Activated CD4-positive, alpha-beta memory T cell treated with anti-CD3 and anti-CD28 coated beads for 36 hours (primary cell): Measurements from ENCODE around the gene PBX4. TPM values are rescaled to one million over a fixed set of nuclear protein-coding genes. Genes with fewer than 3 reads are reported as not detected.
"Not testable (repeated sequence)": the region's sequence is repeated elsewhere in the genome, so short reads cannot be mapped to it uniquely, and the experiment has no call there.

Experiments
- CTCF ChIA-PET: fragments of 350-600 bp; sonication (Branson Sonifier 250); formaldehyde crosslinking; loops from one replicate; lab custom pipeline; 2021; ENCODE audit warnings: antibody characterized with exemption, inconsistent platforms; lab: Charles Lee
- POLR2A ChIA-PET: fragments of 350-600 bp; sonication (Branson Sonifier 250); formaldehyde crosslinking; loops from one replicate; lab custom pipeline; 2021; ENCODE audit warnings: antibody characterized with exemption; lab: Charles Lee
- DNase-seq: peaks from one replicate; pipeline ENCODE4 v3.0.0-alpha.2; 2020
- H3K27ac Mint-ChIP-seq: one replicate; pipeline ENCODE4 v1.8.0; 2021; ENCODE audit warnings: mixed read lengths
- H3K27me3 Mint-ChIP-seq: one replicate; pipeline ENCODE4 v1.8.0; 2021; ENCODE audit warnings: mixed read lengths
- H3K36me3 Mint-ChIP-seq: one replicate; pipeline ENCODE4 v1.8.0; 2021; ENCODE audit warnings: mixed read lengths
- H3K4me1 Mint-ChIP-seq: one replicate; pipeline ENCODE4 v1.8.0; 2021; ENCODE audit warnings: low read depth, mixed read lengths
- H3K4me3 Mint-ChIP-seq: one replicate; pipeline ENCODE4 v1.8.0; 2021; ENCODE audit warnings: mild to moderate bottlenecking, mixed read lengths
- H3K9me3 Mint-ChIP-seq: one replicate; pipeline ENCODE4 v1.8.0; 2021; ENCODE audit warnings: mixed read lengths
- intact Hi-C: fragments of 100-400 bp; cut with micrococcal nuclease; formaldehyde crosslinking; loops from one replicate; pipeline ENCODE4 v1.15.1; 2023
- total RNA-seq, 2 experiments: library from RNA; stranded (reverse); gene quantifications; one replicate each; pipeline ENCODE4 v1.2.3, GENCODE V29; 2021

PBX4 gene, protein sequence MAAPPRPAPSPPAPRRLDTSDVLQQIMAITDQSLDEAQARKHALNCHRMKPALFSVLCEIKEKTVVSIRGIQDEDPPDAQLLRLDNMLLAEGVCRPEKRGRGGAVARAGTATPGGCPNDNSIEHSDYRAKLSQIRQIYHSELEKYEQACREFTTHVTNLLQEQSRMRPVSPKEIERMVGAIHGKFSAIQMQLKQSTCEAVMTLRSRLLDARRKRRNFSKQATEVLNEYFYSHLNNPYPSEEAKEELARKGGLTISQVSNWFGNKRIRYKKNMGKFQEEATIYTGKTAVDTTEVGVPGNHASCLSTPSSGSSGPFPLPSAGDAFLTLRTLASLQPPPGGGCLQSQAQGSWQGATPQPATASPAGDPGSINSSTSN
- 10 to 100 TPM; 44.9 to 45.7 TPM for total RNA-seq

DNA sequence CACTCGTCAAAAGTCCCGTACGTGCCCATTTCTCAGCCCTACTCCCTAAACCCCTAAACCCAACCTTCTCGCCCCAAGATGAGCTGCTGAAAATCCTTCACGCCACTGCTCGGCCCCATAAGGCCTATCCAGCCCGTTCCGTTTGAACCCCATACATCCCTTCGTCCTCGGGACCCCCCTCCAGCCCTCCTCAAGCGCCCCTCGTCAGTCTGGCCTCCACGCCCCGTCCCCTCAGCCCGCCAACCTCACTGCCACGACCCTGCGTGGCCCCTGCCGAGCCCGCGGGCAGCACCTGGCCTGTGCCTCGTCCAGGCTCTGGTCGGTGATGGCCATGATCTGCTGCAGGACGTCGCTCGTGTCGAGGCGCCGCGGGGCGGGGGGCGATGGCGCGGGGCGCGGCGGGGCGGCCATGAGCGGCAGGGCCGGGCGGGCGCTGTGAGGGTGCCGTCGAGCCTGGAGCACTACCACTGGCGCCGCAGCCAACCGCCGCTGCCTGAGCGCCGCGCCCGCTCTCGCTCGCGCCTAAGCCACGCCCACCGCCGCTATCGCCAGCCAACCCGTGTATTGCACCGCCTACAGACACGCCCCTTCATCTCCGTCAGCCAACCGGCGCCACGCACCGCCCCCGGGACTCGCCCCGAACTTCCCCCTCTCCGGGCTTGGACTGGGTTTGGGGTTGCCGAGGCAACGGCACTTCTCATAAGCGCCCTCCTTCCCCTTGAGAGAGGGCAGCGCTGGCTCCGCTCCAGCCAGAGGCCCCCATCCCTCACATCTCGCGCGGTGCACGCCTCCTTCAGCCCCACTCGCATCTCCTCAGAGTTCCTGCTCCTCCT lies at the start of gene PBX4:
TSS of gene PBX4 (minus strand) at position 469 of the 833 bp plus-strand sequence. CDS start at position 411, 58 bp downstream.
- H3K4me3 Mint-ChIP-seq, result peak within 1 kb of the TSS; percentile 94
- POLR2A ChIA-PET, result interaction anchor here (0.6 to 3.0 kb wide), 6 partner anchors 9 to 29 kb away, joined by 3 to 12 read pairs (median 5); no protein-coding TSS in a partner anchor
- peak within 1 kb of the TSS; percentile 81 for H3K27ac Mint-ChIP-seq
- peaks cover 43% of the 10 kb centered on the region for H3K4me1 Mint-ChIP-seq
- H3K9me3 Mint-ChIP-seq, result no peaks in the 10 kb centered on the region
- DNase-seq, result peak; percentile 99
- no peaks in the 10 kb centered on the region for H3K27me3 Mint-ChIP-seq
- intact Hi-C loops, result loop anchor here (1.0 to 2.0 kb wide), 6 partner anchors 10 to 78 kb away; partner anchors contain the start of genes ATP13A1 and LPAR2
- H3K36me3 Mint-ChIP-seq, result peaks cover 13% of the 10 kb centered on the region
- CTCF ChIA-PET, result interaction anchor here (1.4 kb wide), 1 partner anchor 28 kb away, joined by 5 read pairs; no protein-coding TSS in a partner anchor

DNA sequence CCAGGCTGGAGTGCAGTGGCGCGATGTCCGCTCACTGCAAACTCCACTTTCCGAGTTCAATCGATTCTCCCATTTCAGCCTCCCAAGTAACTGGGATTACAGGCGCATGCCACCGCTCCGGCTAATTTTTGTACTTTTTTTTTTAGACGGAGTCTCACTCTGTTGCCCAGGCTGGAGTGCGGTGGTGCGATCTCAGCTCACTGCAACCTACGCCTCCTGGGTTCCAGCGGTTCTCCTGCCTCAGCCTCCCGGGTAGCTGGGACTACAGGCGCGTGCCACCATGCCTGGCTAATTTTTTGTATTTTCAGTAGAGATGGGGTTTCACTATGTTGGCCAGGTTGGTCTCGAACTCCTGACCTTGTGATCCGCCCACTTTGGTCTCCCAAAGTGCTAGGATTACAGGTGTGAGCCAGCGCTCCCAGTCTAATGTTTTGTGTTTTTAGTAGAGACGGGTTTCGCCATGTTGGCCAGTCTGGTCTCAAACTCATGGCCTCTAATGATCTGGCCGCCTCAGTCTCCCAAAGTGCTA lies 47.0 kb upstream of the PBX4 start:
- CTCF ChIA-PET, result interaction anchor here (0.6 kb wide), 1 partner anchor 65 kb away, joined by 5 read pairs; no protein-coding TSS in a partner anchor
- POLR2A ChIA-PET, result not testable (repeated sequence)

DNA sequence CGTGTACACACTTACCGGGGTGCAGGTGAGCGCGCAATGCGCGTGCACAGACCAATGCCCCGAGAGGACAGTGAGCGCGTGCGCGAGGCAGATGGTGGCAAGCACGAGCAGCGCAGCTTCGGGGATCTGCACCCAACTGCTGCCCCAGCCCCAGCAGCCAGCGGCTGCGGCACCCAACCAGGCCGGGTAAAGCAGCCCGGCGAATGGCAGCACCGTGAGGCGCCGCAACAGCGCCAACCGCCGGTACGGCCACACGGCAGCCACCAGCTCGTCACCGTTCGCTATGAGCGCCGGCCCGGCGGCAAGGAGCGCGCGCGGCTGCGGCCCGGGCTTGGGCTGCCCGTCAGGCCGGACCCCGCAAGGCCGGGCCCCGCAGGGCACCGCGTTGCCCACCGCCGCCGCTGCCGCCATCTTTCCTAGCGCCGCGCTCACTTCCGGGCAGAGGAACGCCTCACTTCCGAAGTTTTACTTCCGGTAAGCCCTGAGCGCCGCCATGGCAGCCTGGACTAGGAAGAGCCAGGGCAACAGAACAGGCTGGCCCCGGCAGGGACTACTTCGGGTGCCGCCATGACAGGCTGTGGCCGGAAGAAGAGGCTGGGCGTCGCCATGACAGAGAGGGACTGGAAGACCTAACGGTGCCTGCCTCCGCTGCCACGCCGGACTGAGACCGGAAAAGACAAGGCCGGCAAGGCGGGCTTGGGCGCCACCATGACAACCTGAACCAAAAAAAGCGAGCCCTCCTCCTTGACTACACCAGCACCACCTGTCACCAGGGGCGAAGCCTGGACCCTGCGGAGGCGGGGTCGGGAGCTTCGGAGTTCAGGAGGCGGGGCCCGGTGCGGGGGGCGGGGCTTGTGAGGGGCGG lies 45.0 kb upstream of the PBX4 start, which contains the start of gene ATP13A1:
TSS of gene ATP13A1 (minus strand) at position 421 of the 865 bp plus-strand sequence. CDS start at position 411, 10 bp downstream.
- no peaks in the 10 kb centered on the region for H3K9me3 Mint-ChIP-seq
- CTCF ChIA-PET, result interaction anchor here (0.6 to 1.5 kb wide), 2 partner anchors 131 to 171 kb away, joined by 4 read pairs; no protein-coding TSS in a partner anchor
- POLR2A ChIA-PET, result interaction anchor here (1.0 to 2.0 kb wide), 7 partner anchors 13 to 202 kb away, joined by 3 to 9 read pairs (median 5); partner anchors contain the start of genes GMIP, NDUFA13, TSSK6 and ZNF253
- DNase-seq, result peak; percentile 95
- H3K27me3 Mint-ChIP-seq, result no peaks in the 10 kb centered on the region
- peaks cover 22% of the 10 kb centered on the region for H3K36me3 Mint-ChIP-seq
- peak within 1 kb of the TSS; percentile 98 for H3K27ac Mint-ChIP-seq
- peaks cover 39% of the 10 kb centered on the region for H3K4me1 Mint-ChIP-seq
- H3K4me3 Mint-ChIP-seq, result peak within 1 kb of the TSS; percentile 96
- intact Hi-C loops, result loop anchor here (1.0 to 10.0 kb wide), 6 partner anchors 45 to 469 kb away; partner anchors contain the start of genes BORCS8, GATAD2A, PBX4 and RFXANK

More for the DNA sequence above, 47.0 kb upstream of the PBX4 start:
- peaks cover 30% of the 10 kb centered on the region for H3K36me3 Mint-ChIP-seq
- not testable (repeated sequence) for H3K9me3 Mint-ChIP-seq, H3K27ac Mint-ChIP-seq, H3K27me3 Mint-ChIP-seq, DNase-seq, H3K4me3 Mint-ChIP-seq
- peaks cover 42% of the 10 kb centered on the region for H3K4me1 Mint-ChIP-seq
- intact Hi-C loops, result loop anchor here (10.0 kb wide), 2 partner anchors 261 to 471 kb away; partner anchors contain the start of genes BORCS8, GATAD2A and RFXANK

DNA sequence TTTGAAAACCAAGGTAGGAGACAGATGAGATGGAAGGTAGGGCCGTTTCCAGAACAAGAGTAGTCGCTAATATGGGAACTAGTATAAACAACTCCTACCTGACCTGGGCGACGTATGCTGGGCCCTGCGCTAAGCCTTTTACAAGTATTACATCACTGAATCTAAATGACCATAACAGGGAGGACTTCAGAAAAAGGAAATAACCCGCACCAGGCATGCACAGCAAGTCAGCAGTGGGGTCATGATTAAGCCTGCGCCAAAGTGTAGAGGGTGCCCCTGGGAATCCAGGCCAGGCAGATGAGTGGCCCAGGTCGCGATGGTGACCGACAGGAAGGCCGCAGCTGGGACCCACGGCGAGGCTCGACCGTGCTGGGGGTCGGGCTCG lies 44.4 kb upstream of the PBX4 start:
- intact Hi-C loops, result loop anchor here (1.0 to 10.0 kb wide), 8 partner anchors 20 to 468 kb away; partner anchors contain the start of genes BORCS8, GATAD2A, GMIP and PBX4
- DNase-seq, result no peak
- ChIA-PET POLR2A (interaction anchor here (0.6 to 2.0 kb wide), 10 partner anchors 9 to 237 kb away, joined by 3 to 9 read pairs (median 4); partner anchors contain the start of genes GMIP, NDUFA13, TSSK6 and ZNF253), CTCF (interaction anchor here (1.0 to 1.5 kb wide), 4 partner anchors 110 to 159 kb away, joined by 4 to 6 read pairs (median 4); partner anchors contain the start of gene ZNF506)
- Mint-ChIP-seq H3K4me3 (peak overlapping the region; percentile 96), H3K36me3 (peaks cover 25% of the 10 kb centered on the region), H3K4me1 (peaks cover 33% of the 10 kb centered on the region), H3K27ac (peak overlapping the region; percentile 94), H3K27me3 (no peaks in the 10 kb centered on the region), H3K9me3 (no peaks in the 10 kb centered on the region)

DNA sequence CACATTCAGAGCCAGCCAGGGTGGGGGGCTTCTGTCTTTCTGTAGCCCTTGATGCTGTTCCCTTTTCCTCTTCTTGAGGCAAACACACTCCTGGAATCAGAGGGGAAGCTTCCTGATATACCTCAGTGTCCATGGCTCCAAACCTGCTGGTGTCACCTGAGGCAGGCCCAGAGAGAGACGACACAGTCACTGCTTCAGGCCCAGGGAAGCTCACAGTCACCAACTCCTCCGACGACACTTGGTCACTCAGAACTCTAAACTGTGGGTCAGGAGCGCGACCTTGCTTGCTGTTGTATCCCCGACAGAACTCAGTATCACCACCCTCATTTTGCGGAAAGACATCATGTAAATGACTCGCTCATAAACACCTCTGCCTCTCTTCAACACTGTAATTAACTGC lies 43.9 kb upstream of the PBX4 start:
- peaks cover 26% of the 10 kb centered on the region for H3K36me3 Mint-ChIP-seq
- intact Hi-C loops, result loop anchor here (1.0 to 10.0 kb wide), 6 partner anchors 19 to 468 kb away; partner anchors contain the start of genes BORCS8, GATAD2A, GMIP and PBX4
- CTCF ChIA-PET, result interaction anchor here (0.5 to 1.4 kb wide), 7 partner anchors 71 to 297 kb away, joined by 3 to 6 read pairs (median 3); partner anchors contain the start of gene ZNF506
- peak; percentile 26 for DNase-seq
- peak overlapping the region; percentile 96 for H3K4me3 Mint-ChIP-seq
- peaks cover 29% of the 10 kb centered on the region for H3K4me1 Mint-ChIP-seq
- POLR2A ChIA-PET, result interaction anchor here (0.6 to 2.0 kb wide), 15 partner anchors 9 to 237 kb away, joined by 3 to 9 read pairs (median 4); partner anchors contain the start of genes GMIP, NDUFA13, TSSK6 and ZNF253
- peak overlapping the region; percentile 94 for H3K27ac Mint-ChIP-seq
- H3K27me3 Mint-ChIP-seq, result no peaks in the 10 kb centered on the region
- H3K9me3 Mint-ChIP-seq, result no peaks in the 10 kb centered on the region

DNA sequence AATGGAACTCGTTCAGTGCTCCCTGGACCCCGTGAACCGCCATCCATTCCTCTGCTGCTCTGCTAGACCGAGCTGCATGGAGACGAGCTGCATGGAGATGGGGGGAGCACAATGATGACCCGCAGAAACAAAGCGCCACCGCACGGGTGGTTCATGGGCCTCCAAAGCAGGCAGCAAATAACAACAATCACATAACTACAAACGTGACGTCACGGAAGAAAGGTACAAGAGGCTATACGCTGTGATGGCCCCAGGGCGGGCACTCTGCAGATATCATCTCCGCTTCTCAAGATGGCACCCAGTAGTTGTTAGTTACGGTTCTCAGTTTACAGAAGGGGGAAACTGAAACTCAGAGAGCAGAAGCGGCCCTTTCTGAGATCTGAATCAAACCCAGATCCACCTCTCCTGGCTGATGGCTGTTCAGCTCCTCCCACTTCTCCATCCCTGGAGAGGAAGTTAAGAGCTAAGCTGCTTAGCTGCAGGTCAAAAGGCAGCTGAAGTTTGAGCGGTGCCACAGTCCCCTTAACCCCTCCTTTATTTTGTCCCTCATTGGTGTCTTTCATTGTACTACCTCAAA lies 43.3 kb upstream of the PBX4 start:
- Mint-ChIP-seq H3K27me3 (no peaks in the 10 kb centered on the region), H3K27ac (peak overlapping the region; percentile 94), H3K9me3 (no peaks in the 10 kb centered on the region), H3K4me1 (peaks cover 26% of the 10 kb centered on the region), H3K4me3 (peak overlapping the region; percentile 96), H3K36me3 (peaks cover 29% of the 10 kb centered on the region)
- POLR2A ChIA-PET, result interaction anchor here (0.8 to 2.0 kb wide), 13 partner anchors 8 to 204 kb away, joined by 3 to 9 read pairs (median 5); partner anchors contain the start of genes GMIP, NDUFA13, TSSK6 and ZNF253
- CTCF ChIA-PET, result interaction anchor here (0.5 to 1.4 kb wide), 7 partner anchors 71 to 298 kb away, joined by 3 to 6 read pairs (median 3); partner anchors contain the start of gene ZNF506
- intact Hi-C loops, result loop anchor here (1.0 to 10.0 kb wide), 6 partner anchors 18 to 467 kb away; partner anchors contain the start of genes BORCS8, GATAD2A, GMIP and PBX4
- DNase-seq, result peak; percentile 81

DNA sequence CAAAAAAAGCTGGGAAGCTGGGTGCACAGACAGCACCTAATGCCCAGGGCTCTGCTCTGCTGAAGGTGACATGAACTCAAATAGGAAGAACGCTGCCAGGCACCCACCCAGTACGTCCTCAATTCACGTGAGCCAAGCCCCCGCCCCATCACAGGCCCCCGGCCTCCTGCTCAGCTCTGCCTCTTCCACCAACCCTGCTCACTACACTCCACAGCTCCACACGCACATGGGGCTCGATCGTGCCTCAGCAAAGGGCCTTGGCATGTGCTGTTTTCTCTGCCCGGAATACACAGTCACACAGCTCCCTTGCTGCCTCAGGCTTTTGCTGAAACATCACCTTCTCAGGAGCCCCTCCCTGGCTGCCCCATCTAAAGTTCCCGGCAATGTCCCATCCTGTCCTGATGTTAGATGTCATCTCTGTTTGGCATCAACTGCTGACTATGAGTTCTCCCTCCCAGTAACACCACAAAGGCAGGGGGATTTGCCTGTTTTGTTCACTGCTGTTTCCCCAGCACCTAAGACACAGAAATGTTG lies 42.7 kb upstream of the PBX4 start:
- Mint-ChIP-seq H3K36me3 (peaks cover 33% of the 10 kb centered on the region), H3K27me3 (no peaks in the 10 kb centered on the region), H3K27ac (peak overlapping the region; percentile 94), H3K9me3 (no peaks in the 10 kb centered on the region), H3K4me1 (peaks cover 25% of the 10 kb centered on the region), H3K4me3 (peak overlapping the region; percentile 96)
- intact Hi-C loops, result loop anchor here (10.0 kb wide), 2 partner anchors 256 to 466 kb away; partner anchors contain the start of genes BORCS8, GATAD2A and RFXANK
- POLR2A ChIA-PET, result interaction anchor here (0.8 to 2.0 kb wide), 7 partner anchors 9 to 205 kb away, joined by 3 to 9 read pairs (median 5); partner anchors contain the start of gene ZNF253
- DNase-seq, result peak; percentile 30
- CTCF ChIA-PET, result interaction anchor here (1.3 to 1.4 kb wide), 2 partner anchors 129 to 161 kb away, joined by 4 to 6 read pairs; partner anchors contain the start of gene ZNF506

DNA sequence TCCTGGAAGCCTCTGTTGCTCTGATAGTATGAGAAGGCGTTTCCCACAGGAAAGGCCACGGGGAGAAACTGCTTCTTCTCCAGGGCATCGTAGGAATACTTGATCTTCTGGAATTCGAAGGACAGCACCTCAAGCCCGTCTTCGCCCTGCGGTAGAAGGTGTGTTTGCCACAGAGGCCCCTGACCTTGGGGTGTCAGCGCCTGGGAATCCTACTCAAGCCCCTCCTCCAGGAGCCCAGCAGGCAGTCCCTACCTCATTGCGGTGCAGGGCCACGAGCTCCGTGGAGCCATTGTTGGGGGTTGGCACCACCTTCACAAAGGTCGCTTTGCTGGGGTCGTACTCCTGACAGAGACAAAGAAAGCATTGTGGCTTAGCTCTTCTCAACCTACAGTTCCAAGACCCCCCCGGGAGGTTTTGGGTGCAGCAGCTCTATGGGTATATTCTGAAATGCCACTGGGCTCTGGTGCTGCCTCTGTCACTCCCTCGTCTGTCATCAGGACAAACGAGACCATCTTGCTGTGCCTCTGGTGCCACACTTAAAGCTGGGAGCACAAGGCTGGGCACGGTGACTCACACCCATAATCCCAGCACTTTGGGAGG lies 41.3 kb upstream of the PBX4 start:
- Mint-ChIP-seq H3K27me3 (no peaks in the 10 kb centered on the region), H3K27ac (peak overlapping the region; percentile 45), H3K4me1 (peaks cover 25% of the 10 kb centered on the region), H3K36me3 (peaks cover 42% of the 10 kb centered on the region), H3K9me3 (no peaks in the 10 kb centered on the region), H3K4me3 (no peak overlapping the region)
- intact Hi-C loops, result loop anchor here (10.0 kb wide), 2 partner anchors 255 to 465 kb away; partner anchors contain the start of genes BORCS8, GATAD2A and RFXANK
- CTCF ChIA-PET, result interaction anchor here (0.9 to 2.8 kb wide), 3 partner anchors 16 to 128 kb away, joined by 3 to 7 read pairs (median 5); partner anchors contain the start of gene GMIP
- POLR2A ChIA-PET, result no interaction called here
- no peak for DNase-seq

DNA sequence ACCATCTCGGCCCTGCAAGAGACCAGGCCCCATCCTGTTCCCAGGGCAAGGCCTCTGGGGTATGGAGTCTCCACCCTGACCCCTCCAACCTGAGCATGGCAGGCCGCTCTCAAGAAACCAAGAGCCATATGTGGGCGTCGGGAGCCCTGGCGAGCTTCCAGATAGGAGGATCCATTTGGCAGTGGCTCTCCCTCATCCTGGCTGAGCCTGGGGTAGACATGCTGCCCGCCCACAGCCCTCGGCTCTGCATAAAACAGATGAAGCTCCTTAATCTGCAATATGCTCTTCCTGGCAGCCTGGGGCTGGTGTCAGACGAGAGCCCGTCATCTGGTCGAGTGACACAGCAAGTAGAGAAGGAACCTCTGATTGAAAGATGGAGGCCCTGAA lies 38.9 kb upstream of the PBX4 start:
- Mint-ChIP-seq H3K4me3 (no peak overlapping the region), H3K9me3 (no peaks in the 10 kb centered on the region), H3K4me1 (peaks cover 20% of the 10 kb centered on the region), H3K27ac (no peak overlapping the region), H3K36me3 (peaks cover 53% of the 10 kb centered on the region), H3K27me3 (no peaks in the 10 kb centered on the region)
- POLR2A ChIA-PET, result interaction anchor here (0.6 kb wide), 1 partner anchor 141 kb away, joined by 4 read pairs; the partner anchor contains the start of gene NDUFA13
- CTCF ChIA-PET, result interaction anchor here (0.6 to 2.8 kb wide), 4 partner anchors 13 to 240 kb away, joined by 3 to 7 read pairs (median 4); partner anchors contain the start of gene GMIP
- no peak for DNase-seq
- intact Hi-C loops, result no loop called here
